Measurements from ENCODE around the gene ZDHHC3. TPM values are rescaled to one million over a fixed set of nuclear protein-coding genes. Genes with fewer than 3 reads are reported as not detected.

ZDHHC3 gene, protein sequence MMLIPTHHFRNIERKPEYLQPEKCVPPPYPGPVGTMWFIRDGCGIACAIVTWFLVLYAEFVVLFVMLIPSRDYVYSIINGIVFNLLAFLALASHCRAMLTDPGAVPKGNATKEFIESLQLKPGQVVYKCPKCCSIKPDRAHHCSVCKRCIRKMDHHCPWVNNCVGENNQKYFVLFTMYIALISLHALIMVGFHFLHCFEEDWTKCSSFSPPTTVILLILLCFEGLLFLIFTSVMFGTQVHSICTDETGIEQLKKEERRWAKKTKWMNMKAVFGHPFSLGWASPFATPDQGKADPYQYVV
- total RNA-seq: 10 to 100 TPM; 64.6 to 91.7 TPM

DNA sequence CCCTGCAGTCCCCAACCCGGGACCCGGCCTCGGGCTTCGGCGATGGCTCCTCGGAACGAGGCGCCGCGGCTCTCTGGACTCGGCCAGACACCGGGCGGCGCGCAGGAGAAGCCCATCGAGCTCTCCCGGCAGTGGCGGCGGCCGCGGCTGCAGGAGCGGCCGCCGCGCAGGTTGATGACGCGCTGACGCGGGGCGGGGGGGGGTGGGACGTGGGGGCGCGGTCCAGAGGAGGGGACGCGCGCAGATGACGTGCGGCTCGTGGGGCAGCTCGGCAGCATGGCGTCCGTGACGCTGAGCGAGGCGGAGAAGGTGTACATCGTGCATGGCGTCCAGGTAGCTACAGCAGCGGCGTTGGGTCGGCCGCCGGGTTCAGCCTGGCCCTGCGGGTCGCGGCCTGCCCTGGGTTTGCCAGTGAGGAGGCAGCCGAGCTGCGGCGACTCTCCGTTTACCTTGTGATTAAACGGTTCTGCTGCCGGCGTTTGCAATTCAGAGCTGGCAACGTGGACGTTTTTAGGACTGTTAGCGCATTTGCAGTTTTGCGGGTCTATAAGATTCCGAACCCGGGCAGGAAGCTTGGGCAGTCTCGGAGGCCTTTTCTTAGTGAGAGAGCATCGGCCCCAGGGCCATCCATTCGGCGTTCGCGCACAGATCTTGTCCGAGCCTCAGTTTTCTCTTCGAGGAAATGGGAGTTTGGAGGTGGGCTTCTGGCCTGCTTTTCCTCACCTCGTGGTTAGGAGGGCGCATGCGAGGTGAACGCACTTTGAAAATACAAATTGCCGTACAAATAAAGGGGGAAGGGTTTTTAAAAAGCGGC lies at the start of gene ZDHHC3, which contains the start of gene EXOSC7:
Gene ZDHHC3, minus strand, starts transcription at position 173 of the 814 bp plus-strand sequence. CDS start 16,738 bp downstream, outside the sequence.
Gene EXOSC7, plus strand, starts transcription at position 243 of the 814 bp plus-strand sequence. Its CDS starts 34 bp downstream, at position 277.
- peak; percentile 85 for DNase-seq (ENCODE audit: low spot score)
- Histone ChIP-seq H3K27ac (peak within 1 kb of the TSS; percentile 85 to 88), H3K27me3 (replicated peaks; ENCODE audit: insufficient read depth) (no peaks in the 10 kb centered on the region), H3K36me3 (no peaks in the 10 kb centered on the region), H3K4me3 (peak within 1 kb of the TSS; percentile 90 to 98), H3K9me3 (no peaks in the 10 kb centered on the region), H3K4me1 (replicated peaks) (peaks cover 3% of the 10 kb centered on the region)
- intact Hi-C loops (cut with DNase I): loop anchor here (5.0 kb wide), 1 partner anchor 61 kb away; no protein-coding TSS in a partner anchor
- peak; percentile 75 for TF ChIP-seq POLR2AphosphoS5 (IDR thresholded peaks at IDR 0.05)
- TF ChIP-seq POLR2A (IDR thresholded peaks at IDR 0.05): peak; percentile 75
- TF ChIP-seq, protein P1, sequence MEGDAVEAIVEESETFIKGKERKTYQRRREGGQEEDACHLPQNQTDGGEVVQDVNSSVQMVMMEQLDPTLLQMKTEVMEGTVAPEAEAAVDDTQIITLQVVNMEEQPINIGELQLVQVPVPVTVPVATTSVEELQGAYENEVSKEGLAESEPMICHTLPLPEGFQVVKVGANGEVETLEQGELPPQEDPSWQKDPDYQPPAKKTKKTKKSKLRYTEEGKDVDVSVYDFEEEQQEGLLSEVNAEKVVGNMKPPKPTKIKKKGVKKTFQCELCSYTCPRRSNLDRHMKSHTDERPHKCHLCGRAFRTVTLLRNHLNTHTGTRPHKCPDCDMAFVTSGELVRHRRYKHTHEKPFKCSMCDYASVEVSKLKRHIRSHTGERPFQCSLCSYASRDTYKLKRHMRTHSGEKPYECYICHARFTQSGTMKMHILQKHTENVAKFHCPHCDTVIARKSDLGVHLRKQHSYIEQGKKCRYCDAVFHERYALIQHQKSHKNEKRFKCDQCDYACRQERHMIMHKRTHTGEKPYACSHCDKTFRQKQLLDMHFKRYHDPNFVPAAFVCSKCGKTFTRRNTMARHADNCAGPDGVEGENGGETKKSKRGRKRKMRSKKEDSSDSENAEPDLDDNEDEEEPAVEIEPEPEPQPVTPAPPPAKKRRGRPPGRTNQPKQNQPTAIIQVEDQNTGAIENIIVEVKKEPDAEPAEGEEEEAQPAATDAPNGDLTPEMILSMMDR (IDR thresholded peaks at IDR 0.05): peak in 2 of 4 experiments; percentile 11 to 13
- WGBS: under 1% methylated on average over 42 of the region's 82 CpGs

DNA sequence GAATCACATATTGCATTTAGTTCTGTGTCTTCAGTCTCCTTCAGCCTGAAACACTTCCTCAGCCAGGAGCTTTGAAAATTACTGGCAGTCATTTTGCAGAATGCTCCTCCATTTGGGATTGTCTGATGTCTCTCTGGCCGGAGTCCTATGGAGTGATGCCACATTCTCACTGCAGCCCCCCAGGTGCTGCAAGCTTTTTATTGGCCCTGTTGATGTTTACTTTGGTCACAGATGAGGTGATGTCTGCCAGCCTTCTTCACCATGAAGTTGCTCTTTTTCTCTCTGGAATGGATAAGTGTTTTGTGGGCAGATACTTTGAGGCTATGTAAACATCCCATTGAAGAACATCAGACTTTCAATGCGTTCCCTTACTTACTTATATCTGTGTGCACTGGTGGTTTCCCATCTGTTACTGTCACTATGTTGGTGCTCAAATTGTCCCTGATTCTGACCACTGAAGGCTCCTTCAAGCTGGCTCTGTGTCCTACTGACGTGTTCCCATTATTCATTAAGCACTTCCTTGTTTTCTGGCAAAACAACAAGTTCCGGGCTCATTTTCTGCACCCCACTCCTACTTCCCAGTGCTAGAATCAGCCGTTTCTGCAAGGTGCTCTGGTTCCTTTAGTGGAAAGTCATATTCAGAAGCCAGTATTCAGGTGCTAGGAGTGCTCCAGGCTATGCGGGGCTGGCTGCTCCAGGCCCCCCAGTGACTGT lies 48.7 kb upstream of the ZDHHC3 start:
- Histone ChIP-seq H3K27ac (peak overlapping the region in 1 of 2 donors; percentile 21), H3K36me3 (no peaks in the 10 kb centered on the region), H3K4me1 (replicated peaks) (no peaks in the 10 kb centered on the region), H3K27me3 (replicated peaks; ENCODE audit: insufficient read depth) (no peaks in the 10 kb centered on the region), H3K4me3 (no peak overlapping the region), H3K9me3 (no peaks in the 10 kb centered on the region)
- TF ChIP-seq POLR2AphosphoS5 (IDR thresholded peaks at IDR 0.05) (no peak), POLR2A (IDR thresholded peaks at IDR 0.05) (no peak)
- TF ChIP-seq, protein P1 (IDR thresholded peaks at IDR 0.05): no peak
- DNase-seq (ENCODE audit: low spot score): no peak
- intact Hi-C loops (cut with DNase I): no loop called here
- WGBS: 25% methylated on average over 6 of the region's 6 CpGs

DNA sequence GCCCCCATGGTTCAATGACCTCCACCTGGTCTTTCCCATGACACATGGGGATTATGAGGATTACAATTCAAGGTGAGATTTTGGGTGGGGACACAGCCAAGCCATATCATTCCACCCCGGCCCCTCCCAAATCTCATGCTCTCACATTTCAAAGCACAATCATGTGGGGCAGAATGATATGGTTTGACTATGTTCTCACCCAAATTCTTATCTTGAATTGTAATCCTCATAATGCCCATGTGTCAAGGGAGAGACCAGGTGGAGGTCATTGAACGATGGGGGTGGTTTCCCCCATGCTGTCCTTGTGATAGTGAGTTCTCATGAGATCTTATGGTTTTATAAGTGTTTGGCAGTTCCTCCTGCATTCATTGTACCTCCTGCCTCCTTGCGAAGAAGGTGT lies 47.7 kb upstream of the ZDHHC3 start:
- no peak for TF ChIP-seq POLR2A (IDR thresholded peaks at IDR 0.05)
- TF ChIP-seq, protein P1 (IDR thresholded peaks at IDR 0.05): no peak
- no peak for TF ChIP-seq POLR2AphosphoS5 (IDR thresholded peaks at IDR 0.05)
- intact Hi-C loops (cut with DNase I): no loop called here
- Histone ChIP-seq H3K36me3 (no peaks in the 10 kb centered on the region), H3K27me3 (replicated peaks; ENCODE audit: insufficient read depth) (no peaks in the 10 kb centered on the region), H3K4me3 (no peak overlapping the region), H3K9me3 (no peaks in the 10 kb centered on the region), H3K4me1 (replicated peaks) (no peaks in the 10 kb centered on the region), H3K27ac (no peak overlapping the region)
- 78% methylated on average over 3 of the region's 3 CpGs for WGBS
- DNase-seq (ENCODE audit: low spot score): no peak

DNA sequence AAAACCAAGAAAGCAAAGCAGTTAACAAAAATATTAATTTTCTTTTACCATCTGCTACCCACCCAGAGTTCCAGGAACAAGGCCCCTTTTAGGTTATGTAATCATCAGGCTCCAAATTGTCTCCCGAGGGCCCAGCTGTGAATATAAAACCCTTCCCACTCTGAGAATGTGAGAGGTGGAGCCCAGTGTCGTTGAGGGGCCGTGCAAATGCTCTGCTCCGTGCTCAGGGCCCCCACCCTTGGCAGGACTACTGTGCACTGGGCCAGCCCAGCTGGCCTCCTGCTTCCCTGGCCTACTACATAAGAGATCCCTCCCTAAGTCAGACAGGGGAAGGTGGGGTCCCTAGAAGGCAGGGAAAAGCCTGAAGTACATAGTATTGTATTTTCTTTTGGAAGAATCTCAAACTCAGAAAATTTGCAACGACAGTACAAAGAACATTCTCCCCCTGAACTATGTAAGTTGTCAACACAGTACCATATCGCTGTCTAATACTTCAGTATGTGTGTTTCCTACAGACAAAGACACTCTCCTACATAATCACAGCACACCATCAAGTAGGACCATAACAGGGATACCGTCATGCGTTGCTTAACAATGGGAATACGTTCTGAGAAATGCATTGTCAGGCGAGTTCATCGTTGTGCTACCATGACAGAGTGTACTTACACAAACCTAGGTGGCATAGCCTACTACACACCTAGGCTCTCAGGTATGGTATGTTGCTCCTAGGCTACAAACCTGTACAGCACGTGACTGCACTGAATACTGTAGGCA lies 45.7 kb upstream of the ZDHHC3 start:
- no peaks in the 10 kb centered on the region for H3K27me3 ChIP-seq (replicated peaks; ENCODE audit: insufficient read depth)
- no peak for DNase-seq (ENCODE audit: low spot score)
- no peak for TF ChIP-seq POLR2AphosphoS5 (IDR thresholded peaks at IDR 0.05)
- no peak for TF ChIP-seq POLR2A (IDR thresholded peaks at IDR 0.05)
- TF ChIP-seq, protein P1 (IDR thresholded peaks at IDR 0.05): no peak
- no peaks in the 10 kb centered on the region for H3K36me3 ChIP-seq
- intact Hi-C loops (cut with DNase I): no loop called here
- H3K9me3 ChIP-seq: no peaks in the 10 kb centered on the region
- H3K4me1 ChIP-seq (replicated peaks): no peaks in the 10 kb centered on the region
- 52% methylated on average over 12 of the region's 12 CpGs for WGBS
- no peak overlapping the region for H3K4me3 ChIP-seq
- H3K27ac ChIP-seq: no peak overlapping the region
